C4-2B (cell line): ENCODE results near the gene PLCG2.

Experiments
- ZFX ChIP-seq: fragments of 450-650 bp; IDR thresholded peaks from 2 replicates; pipeline ENCODE4 v1.6.1; 2017
- TF ChIP-seq, protein P1 (sequence below): fragments of 450-650 bp; conservative IDR thresholded peaks from 2 replicates; pipeline ENCODE4 v1.5.1; 2017; ENCODE audit warnings: mild to moderate bottlenecking

DNA sequence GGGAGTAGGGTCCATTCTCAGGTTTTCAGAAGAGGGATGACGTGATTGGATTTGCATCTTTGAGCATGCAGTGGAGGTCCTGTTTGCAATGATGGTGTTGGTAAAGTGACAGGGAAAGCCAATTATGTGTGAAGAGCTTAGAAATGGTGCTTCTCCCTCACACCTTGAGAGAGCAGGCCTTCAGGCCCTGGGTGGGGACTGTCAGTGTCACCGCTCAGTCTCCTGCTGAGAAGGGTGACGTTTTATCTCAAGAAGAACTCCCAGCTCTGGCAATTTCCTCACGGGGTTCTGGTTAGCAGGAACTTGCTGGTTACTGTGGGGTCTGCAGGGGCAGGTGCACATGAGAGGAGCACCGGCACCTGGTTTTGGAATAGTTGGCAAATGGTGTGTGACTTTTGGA, 11.2 kb downstream of the PLCG2 start:
- TF ChIP-seq, protein P1, sequence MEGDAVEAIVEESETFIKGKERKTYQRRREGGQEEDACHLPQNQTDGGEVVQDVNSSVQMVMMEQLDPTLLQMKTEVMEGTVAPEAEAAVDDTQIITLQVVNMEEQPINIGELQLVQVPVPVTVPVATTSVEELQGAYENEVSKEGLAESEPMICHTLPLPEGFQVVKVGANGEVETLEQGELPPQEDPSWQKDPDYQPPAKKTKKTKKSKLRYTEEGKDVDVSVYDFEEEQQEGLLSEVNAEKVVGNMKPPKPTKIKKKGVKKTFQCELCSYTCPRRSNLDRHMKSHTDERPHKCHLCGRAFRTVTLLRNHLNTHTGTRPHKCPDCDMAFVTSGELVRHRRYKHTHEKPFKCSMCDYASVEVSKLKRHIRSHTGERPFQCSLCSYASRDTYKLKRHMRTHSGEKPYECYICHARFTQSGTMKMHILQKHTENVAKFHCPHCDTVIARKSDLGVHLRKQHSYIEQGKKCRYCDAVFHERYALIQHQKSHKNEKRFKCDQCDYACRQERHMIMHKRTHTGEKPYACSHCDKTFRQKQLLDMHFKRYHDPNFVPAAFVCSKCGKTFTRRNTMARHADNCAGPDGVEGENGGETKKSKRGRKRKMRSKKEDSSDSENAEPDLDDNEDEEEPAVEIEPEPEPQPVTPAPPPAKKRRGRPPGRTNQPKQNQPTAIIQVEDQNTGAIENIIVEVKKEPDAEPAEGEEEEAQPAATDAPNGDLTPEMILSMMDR, result no peak
- TF ChIP-seq ZFX, result no peak
